Caco-2 (cell line): ENCODE results near the gene AAK1. TPM values are rescaled to one million over a fixed set of nuclear protein-coding genes. Genes with fewer than 3 reads are reported as not detected.
A peak's percentile ranks its signal among the peaks of the same experiment; 100 is the strongest.

ENCODE experiments used
- BruUV-seq: library from RNA; stranded (reverse); fragments of 400-500 nt; replicated peaks from 2 replicates; lab custom pipeline; 2021; lab: Mats Ljungman, UMichigan
- CTCF ChIA-PET: fragments of 300-600 bp; sonication (Branson Sonifier 250); formaldehyde crosslinking; loops from one replicate; lab custom pipeline; 2022; ENCODE audit warnings: antibody characterized with exemption; lab: Charles Lee
- POLR2A ChIA-PET: fragments of 300-600 bp; sonication (Branson Sonifier 250); formaldehyde crosslinking; loops from one replicate; lab custom pipeline; 2022; ENCODE audit warnings: antibody characterized with exemption; lab: Charles Lee
- DNase-seq, 2 experiments: peaks; one replicate each; pipeline versions ENCODE4 v3.0.0 to v3.0.0-alpha.2; 2020 to 2022
- H3K27me3 ChIP-seq: replicated peaks from 2 replicates; pipeline ENCODE4 v1.6.0; 2011; ENCODE audit warnings: low read length; ENCODE audit not compliant: control insufficient read depth, insufficient read depth
- H3K36me3 ChIP-seq: 2 replicates; pipeline ENCODE4 v1.5.1; 2011; ENCODE audit warnings: low read length; ENCODE audit not compliant: control insufficient read depth, insufficient read depth
- H3K4me1 ChIP-seq: fragments of 250-450 bp; sonication (Bioruptor Pico); 2 replicates; pipeline ENCODE4 v1.5.1; 2020; ENCODE audit warnings: mild to moderate bottlenecking
- H3K4me3 ChIP-seq: 2 replicates; pipeline ENCODE4 v1.5.1; 2011; ENCODE audit warnings: low read depth, mild to moderate bottlenecking, control low read depth, low read length
- H3K9me3 ChIP-seq: fragments of 250-450 bp; sonication (Bioruptor Pico); 2 replicates; pipeline ENCODE4 v1.5.1; 2020; ENCODE audit warnings: mild to moderate bottlenecking, moderate library complexity
- H3K27ac Mint-ChIP-seq: one replicate; pipeline ENCODE4 v1.8.0; 2022; ENCODE audit warnings: mixed read lengths; ENCODE audit not compliant: unreplicated experiment
- H3K27me3 Mint-ChIP-seq: one replicate; pipeline ENCODE4 v1.8.0; 2022; ENCODE audit warnings: mixed read lengths; ENCODE audit not compliant: insufficient read depth, unreplicated experiment
- H3K36me3 Mint-ChIP-seq: one replicate; pipeline ENCODE4 v1.8.0; 2022; ENCODE audit warnings: mild to moderate bottlenecking, mixed read lengths; ENCODE audit not compliant: insufficient read depth, unreplicated experiment
- H3K4me1 Mint-ChIP-seq: one replicate; pipeline ENCODE4 v1.8.0; 2022; ENCODE audit warnings: low read depth, mixed read lengths; ENCODE audit not compliant: unreplicated experiment
- H3K4me3 Mint-ChIP-seq: one replicate; pipeline ENCODE4 v1.8.0; 2022; ENCODE audit warnings: mild to moderate bottlenecking, moderate library complexity, mixed read lengths; ENCODE audit not compliant: unreplicated experiment
- H3K9me3 Mint-ChIP-seq: one replicate; pipeline ENCODE4 v1.8.0; 2022; ENCODE audit warnings: mixed read lengths; ENCODE audit not compliant: unreplicated experiment
- intact Hi-C: fragments of 100-400 bp; cut with micrococcal nuclease; formaldehyde crosslinking; loops from one replicate; pipeline ENCODE4 v1.10.0; 2022; ENCODE audit not compliant: unreplicated experiment
- total RNA-seq: library from RNA; stranded (reverse); gene quantifications from 2 replicates; pipeline ENCODE4 v1.2.3, GENCODE V29; 2022
- TF ChIP-seq, protein P1 (sequence below), 2 experiments: fragments of 200-600 bp in 1 of 2; IDR thresholded peaks; 1 replicate in 1 of 2; 2 replicates in 1 of 2; pipeline versions ENCODE4 v1.5.1 to v1.8.0; 2011 to 2022; ENCODE audit warnings: antibody characterized with exemption in 1 of 2, control low read depth in 1 of 2, inconsistent platforms in 1 of 2, low read depth in 1 of 2, low read length in 1 of 2, mild to moderate bottlenecking in 1 of 2, moderate library complexity in 1 of 2; ENCODE audit not compliant: insufficient read depth in 1 of 2, severe bottlenecking in 1 of 2, unreplicated experiment in 1 of 2

The AAK1 gene
- total RNA-seq, 1 experiment from 2014 or later: 39.7 TPM

DNA sequence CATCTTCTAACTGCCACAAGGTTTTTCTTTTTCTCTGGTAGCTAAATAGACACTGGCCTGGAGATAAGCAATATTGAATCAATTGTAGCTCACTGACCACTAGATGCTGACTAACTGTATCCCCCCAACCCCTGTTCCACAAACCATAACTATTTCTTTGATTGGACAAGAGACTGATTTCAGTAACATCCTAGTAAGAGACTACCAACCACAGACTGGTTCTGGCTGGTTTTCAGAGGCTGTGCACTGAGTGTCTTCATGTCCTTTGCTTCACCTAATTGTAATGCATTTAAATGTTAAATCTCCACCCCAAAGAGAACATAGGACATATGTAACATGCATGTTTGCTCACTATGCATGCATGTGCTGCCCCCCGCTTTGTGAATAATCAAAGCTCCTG is 3.2 kb upstream of the AAK1 start:
- Histone ChIP-seq H3K4me1 (peaks cover 11% of the 10 kb centered on the region; the same call in 1 of the 2 replicates), H3K4me3 (no peak overlapping the region), H3K36me3 (no peaks in the 10 kb centered on the region), H3K9me3 (no peaks in the 10 kb centered on the region), H3K27me3 (no peaks in the 10 kb centered on the region)
- intact Hi-C loops: no loop called here
- BruUV-seq: no TSS peak
- no peaks in the 10 kb centered on the region for H3K27me3 Mint-ChIP-seq
- TF ChIP-seq, protein P1, sequence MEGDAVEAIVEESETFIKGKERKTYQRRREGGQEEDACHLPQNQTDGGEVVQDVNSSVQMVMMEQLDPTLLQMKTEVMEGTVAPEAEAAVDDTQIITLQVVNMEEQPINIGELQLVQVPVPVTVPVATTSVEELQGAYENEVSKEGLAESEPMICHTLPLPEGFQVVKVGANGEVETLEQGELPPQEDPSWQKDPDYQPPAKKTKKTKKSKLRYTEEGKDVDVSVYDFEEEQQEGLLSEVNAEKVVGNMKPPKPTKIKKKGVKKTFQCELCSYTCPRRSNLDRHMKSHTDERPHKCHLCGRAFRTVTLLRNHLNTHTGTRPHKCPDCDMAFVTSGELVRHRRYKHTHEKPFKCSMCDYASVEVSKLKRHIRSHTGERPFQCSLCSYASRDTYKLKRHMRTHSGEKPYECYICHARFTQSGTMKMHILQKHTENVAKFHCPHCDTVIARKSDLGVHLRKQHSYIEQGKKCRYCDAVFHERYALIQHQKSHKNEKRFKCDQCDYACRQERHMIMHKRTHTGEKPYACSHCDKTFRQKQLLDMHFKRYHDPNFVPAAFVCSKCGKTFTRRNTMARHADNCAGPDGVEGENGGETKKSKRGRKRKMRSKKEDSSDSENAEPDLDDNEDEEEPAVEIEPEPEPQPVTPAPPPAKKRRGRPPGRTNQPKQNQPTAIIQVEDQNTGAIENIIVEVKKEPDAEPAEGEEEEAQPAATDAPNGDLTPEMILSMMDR (IDR thresholded peaks at IDR 0.05; ENCODE audit: insufficient read depth in 1 of 2, low read depth in 1 of 2, low read length in 1 of 2, severe bottlenecking in 1 of 2, unreplicated experiment in 1 of 2): no peak
- H3K9me3 Mint-ChIP-seq: no peaks in the 10 kb centered on the region
- ChIA-PET POLR2A (interaction anchor here (1.0 kb wide), 1 partner anchor 267 kb away, joined by 3 read pairs; no protein-coding TSS in a partner anchor), CTCF (interaction anchor here (0.6 kb wide), 1 partner anchor 229 kb away, joined by 5 read pairs; no protein-coding TSS in a partner anchor)
- no peak for DNase-seq
- peaks cover 6% of the 10 kb centered on the region for H3K36me3 Mint-ChIP-seq
- H3K27ac Mint-ChIP-seq: no peak overlapping the region
- H3K4me3 Mint-ChIP-seq: no peak overlapping the region
- H3K4me1 Mint-ChIP-seq: peaks cover 27% of the 10 kb centered on the region

DNA sequence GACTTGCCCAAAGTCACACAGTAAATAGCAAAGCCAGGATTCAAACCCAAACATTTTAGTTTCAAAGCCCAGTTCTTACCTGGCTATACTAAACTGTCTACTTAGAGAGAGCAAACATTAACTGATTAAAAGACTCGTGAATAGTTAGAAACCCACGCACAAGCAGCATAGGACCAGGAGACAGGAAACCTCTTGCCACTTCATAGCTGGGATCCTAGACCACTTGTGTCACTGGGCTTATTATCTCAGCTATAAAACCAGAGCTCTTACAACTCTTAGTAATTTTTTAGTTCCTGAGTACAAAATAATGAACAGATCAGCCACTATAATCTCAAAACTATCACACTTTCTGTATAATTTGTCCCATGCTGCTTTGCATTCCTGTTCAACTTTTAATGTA is 2.4 kb upstream of the AAK1 start:
- intact Hi-C loops: no loop called here
- no peak for DNase-seq
- ChIA-PET POLR2A (interaction anchor here (0.6 to 1.0 kb wide), 2 partner anchors 145 to 268 kb away, joined by 3 to 4 read pairs; no protein-coding TSS in a partner anchor), CTCF (no interaction called here)
- H3K4me3 Mint-ChIP-seq: no peak overlapping the region
- no peaks in the 10 kb centered on the region for H3K27me3 Mint-ChIP-seq
- TF ChIP-seq, protein P1 (IDR thresholded peaks at IDR 0.05; ENCODE audit: insufficient read depth in 1 of 2, low read depth in 1 of 2, low read length in 1 of 2, severe bottlenecking in 1 of 2, unreplicated experiment in 1 of 2): no peak
- H3K9me3 ChIP-seq: no peaks in the 10 kb centered on the region
- H3K27me3 ChIP-seq: no peaks in the 10 kb centered on the region
- H3K4me1 Mint-ChIP-seq: peaks cover 35% of the 10 kb centered on the region
- H3K36me3 ChIP-seq: no peaks in the 10 kb centered on the region
- no peak overlapping the region for H3K4me3 ChIP-seq
- no peak overlapping the region for H3K27ac Mint-ChIP-seq
- H3K4me1 ChIP-seq: peaks cover 12% of the 10 kb centered on the region; the same call in 1 of the 2 replicates
- no TSS peak for BruUV-seq
- H3K9me3 Mint-ChIP-seq: no peaks in the 10 kb centered on the region
- H3K36me3 Mint-ChIP-seq: peaks cover 11% of the 10 kb centered on the region

DNA sequence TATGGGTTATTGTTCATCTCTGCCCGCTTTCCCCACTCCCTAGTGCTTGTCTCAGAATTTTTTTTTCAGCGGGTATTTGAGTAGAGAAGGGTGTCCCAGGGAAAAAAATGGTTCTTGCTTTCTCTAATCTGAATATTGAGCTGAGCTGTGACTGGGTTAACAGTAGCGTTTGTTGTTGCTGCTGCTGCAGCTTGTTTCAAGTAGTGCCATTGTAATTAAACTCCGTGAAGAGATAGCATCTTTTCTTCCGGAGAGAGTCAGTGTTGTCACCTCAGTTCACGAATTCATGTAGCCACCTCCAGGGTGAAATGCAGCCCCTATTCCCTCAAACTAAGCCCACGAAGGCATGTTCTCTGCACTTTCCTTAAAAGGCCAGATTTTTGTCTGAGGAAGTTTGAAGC is 1.5 kb upstream of the AAK1 start:
- Mint-ChIP-seq H3K4me3 (peak overlapping the region; percentile 96), H3K27me3 (no peaks in the 10 kb centered on the region), H3K4me1 (peaks cover 44% of the 10 kb centered on the region), H3K36me3 (peaks cover 11% of the 10 kb centered on the region), H3K27ac (peak overlapping the region; percentile 98), H3K9me3 (no peaks in the 10 kb centered on the region)
- Histone ChIP-seq H3K4me3 (no peak overlapping the region), H3K36me3 (no peaks in the 10 kb centered on the region), H3K4me1 (peaks cover 12% of the 10 kb centered on the region; the same call in 1 of the 2 replicates), H3K9me3 (no peaks in the 10 kb centered on the region), H3K27me3 (no peaks in the 10 kb centered on the region)
- DNase-seq: no peak
- BruUV-seq: no TSS peak
- intact Hi-C loops: no loop called here
- ChIA-PET POLR2A (interaction anchor here (0.6 kb wide), 1 partner anchor 144 kb away, joined by 4 read pairs; no protein-coding TSS in a partner anchor), CTCF (no interaction called here)
- TF ChIP-seq, protein P1 (IDR thresholded peaks at IDR 0.05; ENCODE audit: insufficient read depth in 1 of 2, low read depth in 1 of 2, low read length in 1 of 2, severe bottlenecking in 1 of 2, unreplicated experiment in 1 of 2): no peak
